Left ventricle myocardium superior (tissue), 1 donor: ENCODE results near the gene CAPZB. TPM values are rescaled to one million over a fixed set of nuclear protein-coding genes. Genes with fewer than 3 reads are reported as not detected.
"Not testable (repeated sequence)": the region's sequence is repeated elsewhere in the genome, so short reads cannot be mapped to it uniquely, and the experiment has no call there.

Experiments used
- ATAC-seq: fragments of 200-7000 bp; cut with Tn5 transposase; one replicate; pipeline ENCODE4 v1.9.1; 2020; ENCODE audit warnings: mild to moderate bottlenecking, moderate library complexity
- DNase-seq: peaks from one replicate; pipeline ENCODE4 v3.0.0-alpha.2; 2020
- intact Hi-C: fragments of 100-400 bp; cut with micrococcal nuclease; formaldehyde crosslinking; loops from one replicate; pipeline ENCODE4 v1.11.0; 2022
- long read RNA-seq: library from polyadenylated mRNA; unstranded; transcript quantifications from one replicate; pipeline ENCODE4 v2.0.0, GENCODE V29; 2021
- total RNA-seq: library from RNA; stranded (reverse); fragmentation: NEBNext Ultra II Directional; extraction: Animal tissue kit (Norgen Biotek cat#: 25700); gene quantifications from one replicate; pipeline ENCODE4 v1.2.1, GENCODE V29; 2021
- donor health status: DM: no; HTN: yes; CAD: no; lungs with severe emphysema.

CAPZB gene
- 252 TPM for total RNA-seq
- long read RNA-seq, transcript CAPZB-201 (9 exons, 858 nt): minor isoform, 40 of 216 reads
- long read RNA-seq, transcript CAPZB-203 (10 exons, 1,686 nt): major isoform, 149 of 216 reads
- long read RNA-seq, partial matches to known transcripts: 13 of 216 reads
- long read RNA-seq, other reads (novel, unspliced or antisense): 14 of 216 reads

DNA sequence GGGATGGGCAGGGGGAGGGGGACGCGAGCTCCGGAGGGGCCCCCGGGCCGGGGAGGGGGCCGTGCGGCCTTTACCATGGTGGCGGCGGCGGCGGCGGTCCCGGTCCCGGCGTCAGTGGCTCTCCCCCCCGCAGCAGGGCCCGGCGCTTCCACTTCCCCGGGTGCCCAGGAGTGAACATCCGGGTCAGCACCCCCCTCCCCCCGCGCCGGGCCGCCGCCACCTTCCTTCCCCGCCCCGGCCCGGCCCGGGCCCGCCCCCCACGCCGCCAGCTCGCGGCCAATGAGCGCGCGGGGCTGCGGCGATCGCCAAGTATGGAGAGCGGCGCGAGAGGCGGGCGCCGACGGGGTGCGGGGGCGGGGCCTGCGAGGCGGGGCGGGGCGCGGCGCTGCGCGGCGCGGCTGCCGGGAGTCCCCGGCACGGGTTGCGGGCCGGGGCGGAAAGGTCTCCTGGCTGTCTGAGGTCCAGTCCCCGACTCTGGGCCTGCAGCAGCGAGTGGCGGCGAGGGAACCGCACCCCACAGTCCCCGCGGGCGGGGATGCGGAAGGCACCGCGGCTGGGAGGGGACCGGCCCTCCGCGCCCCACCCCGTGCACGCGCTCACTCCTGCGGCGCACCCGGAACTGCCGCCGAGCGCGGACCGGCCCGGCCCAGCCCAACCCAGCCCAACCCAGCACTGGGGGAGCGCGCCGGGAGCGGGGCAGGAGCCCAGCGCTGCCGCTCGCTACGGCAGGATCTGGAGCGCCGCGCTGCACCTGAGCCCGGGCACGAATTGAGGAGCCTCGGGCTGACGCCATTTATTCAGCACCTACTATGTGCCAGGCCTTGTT, at the start of gene CAPZB:
CAPZB (minus strand) TSS at position 178 of the 826 bp plus-strand sequence; CDS start at position 77, 101 bp downstream.
- intact Hi-C loops: loop anchor here (10.0 kb wide), 1 partner anchor 51 kb away; no protein-coding TSS in a partner anchor
- ATAC-seq (peak; percentile 90), DNase-seq (peak; percentile 98)

DNA sequence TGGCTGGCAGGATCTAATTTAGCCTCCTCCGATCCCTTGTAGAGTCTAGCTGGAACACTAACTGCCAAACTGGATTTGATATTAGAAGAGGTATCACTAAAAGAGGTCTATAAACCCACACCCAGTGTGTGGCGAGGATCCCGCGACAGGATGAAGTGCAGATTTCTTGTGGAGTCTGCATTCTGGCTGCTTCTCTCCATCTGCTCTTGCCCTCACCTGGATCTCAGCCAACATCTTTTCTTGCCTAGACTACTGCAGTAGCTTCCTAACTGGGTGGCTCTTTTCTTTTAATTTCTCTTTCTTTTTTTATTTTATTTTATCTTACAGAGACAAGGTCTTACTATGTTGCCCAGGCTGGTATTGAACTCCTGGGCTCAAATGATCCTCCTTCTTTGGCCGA, 48.9 kb upstream of the CAPZB start:
- intact Hi-C loops: no loop called here
- no peak for ATAC-seq
- no peak for DNase-seq

DNA sequence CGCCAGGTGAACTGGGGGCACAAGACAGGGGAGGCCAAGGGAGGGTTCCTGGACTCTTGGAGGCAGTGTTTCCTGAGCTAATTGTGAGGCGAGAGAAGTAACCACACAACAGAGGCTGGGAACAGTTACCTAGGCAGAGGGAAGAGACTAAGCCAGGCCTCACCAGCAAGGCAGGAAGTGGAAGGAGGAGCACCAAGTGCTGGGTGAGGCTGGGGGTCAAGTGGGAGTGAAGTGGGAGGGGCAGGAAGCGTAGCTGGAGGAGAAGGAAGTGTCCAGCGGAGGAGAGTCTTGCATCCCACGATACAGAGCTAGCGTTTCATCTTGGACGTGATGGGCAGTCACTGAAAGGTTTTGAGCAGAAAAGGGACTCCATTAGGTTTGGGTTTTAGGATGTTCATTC, 48.3 kb upstream of the CAPZB start:
- DNase-seq: peak; percentile 39

DNA sequence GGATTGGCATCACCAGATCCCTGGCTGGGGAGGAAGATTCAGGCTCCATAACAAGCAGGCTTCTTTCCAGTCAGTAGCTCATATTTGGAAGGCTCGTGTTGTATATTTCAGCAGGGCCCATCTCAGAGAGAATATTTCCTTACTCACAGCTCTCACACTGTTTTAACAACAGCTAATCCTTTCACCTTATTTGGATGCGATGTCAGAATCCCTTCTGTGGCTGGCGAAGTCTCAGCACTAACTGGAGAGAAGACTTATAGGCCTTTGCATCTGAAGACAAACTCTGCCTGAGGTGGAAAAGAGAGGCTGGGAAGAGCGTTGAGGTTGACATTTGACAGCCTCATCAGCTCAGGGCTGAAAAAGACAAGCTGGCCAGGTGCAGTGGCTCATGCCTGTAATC, 47.2 kb upstream of the CAPZB start:
- DNase-seq (no peak), ATAC-seq (no peak)
- intact Hi-C loops: no loop called here

More for the DNA sequence above, 48.3 kb upstream of the CAPZB start:
- intact Hi-C loops: no loop called here
- ATAC-seq: peak; percentile 74

DNA sequence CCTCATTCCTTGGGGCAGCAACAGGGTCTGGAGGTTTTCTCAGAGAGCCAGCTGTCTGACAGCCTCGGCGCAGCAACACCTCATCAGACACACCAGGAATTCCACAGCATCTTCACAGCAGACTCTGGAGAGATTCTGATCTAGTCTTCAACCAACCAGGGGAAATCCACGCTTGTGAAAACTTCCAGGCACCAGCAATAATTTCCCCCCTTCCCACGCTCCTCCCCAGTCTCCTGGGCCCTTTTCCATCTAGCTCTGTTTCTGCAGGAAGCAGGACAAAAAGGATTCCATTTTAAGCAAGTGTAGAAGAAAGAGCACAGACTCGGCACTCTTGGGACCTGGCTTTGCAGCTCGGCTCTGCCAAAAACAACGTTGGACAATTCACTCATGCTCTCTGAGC, 44.3 kb upstream of the CAPZB start:
- ATAC-seq (peak; percentile 80), DNase-seq (no peak)
- intact Hi-C loops: no loop called here

DNA sequence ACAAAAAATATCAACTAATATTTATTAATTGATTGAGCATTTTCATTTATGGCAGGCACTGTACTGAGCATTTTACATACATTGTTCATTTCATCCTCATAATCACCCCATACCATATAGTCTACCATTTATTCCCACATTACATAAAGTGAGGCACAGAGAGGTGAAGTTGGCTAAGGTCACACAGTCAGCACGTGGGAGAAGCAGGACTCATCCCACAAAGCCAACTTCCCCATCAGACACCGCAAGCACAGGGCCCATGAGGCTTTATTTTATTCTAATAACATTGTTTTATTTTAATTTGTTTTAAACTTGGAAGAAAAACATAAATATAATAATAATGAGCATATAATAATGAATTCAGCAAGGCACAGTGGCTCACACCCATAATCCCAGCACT, 43.1 kb upstream of the CAPZB start:
- no peak for ATAC-seq
- no peak for DNase-seq
- intact Hi-C loops: no loop called here

DNA sequence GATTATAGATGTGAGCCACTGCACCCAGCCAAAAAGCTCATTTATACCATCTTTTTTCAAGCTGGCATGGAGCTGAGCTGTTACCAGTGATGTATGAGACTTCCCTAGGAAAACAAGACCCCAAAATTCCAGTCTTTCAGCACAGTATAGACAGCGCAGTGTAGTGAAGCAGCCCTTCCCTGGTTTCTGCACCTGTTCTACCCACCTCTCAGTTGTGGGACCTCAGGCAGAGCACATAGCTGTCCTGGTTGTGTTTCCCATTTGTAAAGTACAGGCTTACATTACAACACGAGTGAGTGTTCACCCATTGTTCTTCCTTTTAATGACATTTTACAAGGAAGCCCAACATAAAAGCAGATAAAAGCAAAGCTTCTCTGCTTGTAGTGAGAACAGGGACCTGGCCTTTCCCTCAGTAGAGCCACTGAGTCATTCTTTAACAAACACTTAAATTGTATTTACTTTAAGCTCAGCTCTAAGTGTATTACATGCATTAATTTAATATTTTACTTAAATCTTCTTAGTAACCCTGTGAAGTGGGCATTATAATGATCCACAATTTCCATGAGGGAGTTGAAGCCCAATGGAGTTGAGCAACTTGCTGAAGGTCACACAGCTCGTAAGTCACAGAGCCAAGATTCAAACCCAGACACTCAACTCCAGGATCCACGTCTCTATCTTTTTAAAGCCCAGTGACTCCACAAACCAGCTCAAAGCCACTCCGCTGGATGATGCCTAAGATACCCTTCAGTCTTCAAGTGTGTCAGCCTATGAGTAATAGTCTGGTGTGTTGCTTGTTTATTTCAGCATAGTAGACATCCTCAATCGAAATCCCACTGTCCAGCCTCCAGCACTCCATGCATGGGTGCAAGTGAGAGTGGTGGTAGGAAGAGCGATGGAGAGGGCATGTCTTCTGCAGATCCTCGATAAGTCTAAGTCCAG, 40.5 kb upstream of the CAPZB start:
- intact Hi-C loops: no loop called here
- DNase-seq (no peak), ATAC-seq (no peak)

DNA sequence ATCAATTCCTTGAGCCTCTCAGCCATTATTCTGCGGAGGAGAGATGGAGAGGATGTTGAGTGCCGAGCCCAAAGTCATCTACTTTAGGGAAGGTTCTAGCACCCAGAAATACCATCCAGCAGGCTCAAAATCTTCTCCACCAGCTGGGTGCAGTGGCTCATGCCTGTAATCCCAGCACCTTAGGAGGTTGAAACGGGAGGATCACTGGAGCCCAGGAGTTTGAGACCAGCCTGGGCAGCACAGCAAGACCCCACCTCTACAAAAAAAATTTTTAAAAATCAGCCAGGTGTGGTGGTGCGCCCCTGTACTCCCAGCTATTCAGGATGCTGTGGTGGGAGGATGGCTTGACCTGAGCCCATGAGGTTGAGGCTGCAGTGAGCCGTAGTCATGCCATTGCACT, 39.5 kb upstream of the CAPZB start:
- ATAC-seq (no peak), DNase-seq (no peak)
- intact Hi-C loops: no loop called here

DNA sequence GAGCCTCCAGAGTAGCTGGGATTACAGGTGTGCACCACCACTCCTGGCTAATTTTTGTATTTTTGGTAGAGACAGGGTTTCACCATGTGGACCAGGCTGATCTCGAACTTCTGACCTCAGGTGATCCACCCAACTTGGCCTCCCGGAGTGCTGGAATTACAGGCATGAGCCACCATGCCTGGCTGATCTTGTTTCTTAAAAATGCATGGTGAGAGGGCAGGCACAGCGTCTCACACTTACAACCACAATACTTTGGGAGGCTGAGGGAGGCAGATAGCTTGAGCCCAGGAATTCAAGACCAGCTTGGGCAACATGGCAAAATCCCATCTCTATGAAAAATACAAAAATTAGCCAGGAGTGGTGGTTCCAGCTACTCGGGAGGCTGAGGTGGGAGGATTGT, 37.2 kb upstream of the CAPZB start:
- DNase-seq, intact Hi-C loops, ATAC-seq: not testable (repeated sequence)

DNA sequence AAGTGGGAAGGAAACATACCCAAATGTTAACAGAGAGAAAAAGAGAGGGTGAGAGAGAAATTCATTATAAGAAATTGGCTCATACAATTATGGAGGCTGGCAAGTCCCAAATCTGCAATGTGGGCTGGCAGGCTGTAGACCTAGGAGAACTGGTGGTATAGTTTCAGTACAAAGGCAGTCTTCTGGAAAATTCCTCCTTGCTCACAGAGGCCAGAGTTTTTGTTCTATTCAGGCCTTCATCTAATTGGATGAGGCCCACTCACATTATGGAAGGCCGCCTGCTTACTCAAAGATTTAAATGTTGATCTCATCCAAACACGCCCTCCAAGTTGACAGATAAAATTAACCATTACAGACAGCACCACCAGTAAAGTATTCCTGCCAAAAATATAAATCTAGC, 36.1 kb upstream of the CAPZB start:
- ATAC-seq: no peak
- DNase-seq: no peak
- intact Hi-C loops: no loop called here

DNA sequence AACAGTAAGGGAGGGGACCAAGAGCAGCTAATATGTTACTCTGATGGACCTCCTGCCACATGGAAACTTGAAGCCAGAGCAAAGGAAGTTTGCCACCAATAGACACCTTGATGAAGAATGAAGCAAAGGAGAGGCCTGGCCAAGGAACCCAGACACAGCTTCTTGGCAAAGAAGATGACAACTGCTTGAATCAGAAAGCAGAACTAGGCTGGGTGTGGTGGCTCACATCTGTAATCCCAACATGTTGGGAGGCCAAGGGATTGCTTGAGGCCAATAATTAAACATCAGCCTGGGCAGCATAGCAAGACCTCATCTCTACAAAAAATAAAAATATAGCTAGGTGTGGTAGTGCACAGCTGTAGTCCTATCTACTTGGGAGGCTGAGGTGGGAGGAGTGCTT, 31.7 kb upstream of the CAPZB start:
- DNase-seq (no peak), ATAC-seq (no peak)
- intact Hi-C loops: no loop called here

DNA sequence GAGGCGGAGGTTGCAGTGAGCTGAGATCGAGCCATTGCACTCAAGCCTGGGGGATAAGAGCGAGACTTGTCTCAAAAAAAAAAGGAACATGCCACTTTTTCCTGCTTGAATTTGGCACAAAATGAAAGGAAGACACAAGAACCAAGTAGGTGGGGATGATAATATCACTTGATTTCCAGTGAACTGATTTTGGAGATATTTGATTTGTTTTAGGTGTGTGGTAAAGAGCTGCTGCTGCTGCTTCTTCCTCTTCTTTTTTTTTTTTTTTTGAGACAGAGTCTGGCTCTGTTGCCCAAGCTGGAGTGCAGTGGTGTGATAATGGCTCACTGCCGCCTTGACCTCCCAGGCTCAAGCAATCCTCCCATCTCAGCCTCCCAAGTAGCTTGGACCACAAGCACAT, 29.9 kb upstream of the CAPZB start:
- intact Hi-C loops: no loop called here
- DNase-seq (no peak), ATAC-seq (no peak)

DNA sequence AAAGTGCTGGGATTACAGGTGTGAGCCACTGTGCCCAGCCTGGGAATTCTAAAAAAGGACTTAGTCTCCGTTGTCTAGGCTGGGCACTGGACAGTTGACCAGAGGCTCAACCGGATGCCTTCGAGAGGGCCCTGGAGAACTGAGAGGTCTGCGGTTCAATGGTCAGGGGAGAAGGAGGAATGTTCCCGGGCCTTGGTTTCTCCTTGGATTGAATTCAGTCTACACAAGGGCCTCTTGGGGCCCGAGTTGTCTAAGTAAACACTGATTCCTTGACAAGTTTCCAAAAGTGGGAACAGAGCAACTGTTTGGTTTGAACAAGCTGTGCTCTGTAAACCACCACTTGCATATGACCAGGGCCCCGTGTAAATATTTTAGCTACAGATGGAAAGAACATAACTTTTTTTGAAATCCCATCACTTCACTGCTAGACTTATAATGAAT, 29.1 kb upstream of the CAPZB start:
- DNase-seq: peak; percentile 58
- intact Hi-C loops: no loop called here
- ATAC-seq: peak; percentile 96

DNA sequence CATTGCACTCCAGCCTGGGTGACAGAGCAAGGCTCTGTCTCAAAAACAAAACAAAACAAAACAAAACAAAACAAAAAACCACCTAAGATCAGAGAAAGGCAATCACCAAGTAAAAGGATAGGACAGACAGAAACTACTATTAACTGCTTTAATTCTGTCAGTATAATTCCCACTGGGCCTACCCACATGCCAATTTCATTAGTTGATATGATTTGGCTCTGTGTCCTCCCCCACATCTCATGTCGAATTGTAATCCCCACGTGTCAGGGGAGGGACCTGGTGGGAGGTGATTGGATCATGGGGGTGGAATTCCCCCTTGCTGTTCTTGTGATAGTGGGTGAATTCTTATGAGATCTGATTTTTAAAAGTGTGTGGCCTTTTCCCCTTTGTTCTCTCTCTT, 27.2 kb upstream of the CAPZB start:
- intact Hi-C loops: no loop called here
- ATAC-seq: no peak
- no peak for DNase-seq

DNA sequence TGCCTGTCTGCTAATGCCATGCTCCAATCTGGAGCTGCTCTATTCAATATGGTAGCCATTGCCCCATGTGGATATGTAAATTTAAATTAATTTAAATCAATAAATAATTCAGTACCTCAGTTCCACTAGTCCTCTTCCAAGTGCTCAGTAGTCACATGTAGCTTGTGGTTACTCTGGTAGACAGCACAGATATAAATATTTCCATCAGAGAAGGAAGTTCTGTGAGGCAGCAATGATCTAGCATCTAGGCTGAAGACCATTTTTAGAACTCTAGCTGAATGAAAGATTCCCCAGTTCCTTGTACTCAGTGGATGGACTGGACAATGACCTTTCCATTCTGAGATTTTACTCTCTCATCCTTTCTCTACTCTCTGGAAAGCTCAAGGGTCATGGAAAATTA, 25.8 kb upstream of the CAPZB start:
- DNase-seq (no peak), ATAC-seq (no peak)
- intact Hi-C loops: no loop called here

DNA sequence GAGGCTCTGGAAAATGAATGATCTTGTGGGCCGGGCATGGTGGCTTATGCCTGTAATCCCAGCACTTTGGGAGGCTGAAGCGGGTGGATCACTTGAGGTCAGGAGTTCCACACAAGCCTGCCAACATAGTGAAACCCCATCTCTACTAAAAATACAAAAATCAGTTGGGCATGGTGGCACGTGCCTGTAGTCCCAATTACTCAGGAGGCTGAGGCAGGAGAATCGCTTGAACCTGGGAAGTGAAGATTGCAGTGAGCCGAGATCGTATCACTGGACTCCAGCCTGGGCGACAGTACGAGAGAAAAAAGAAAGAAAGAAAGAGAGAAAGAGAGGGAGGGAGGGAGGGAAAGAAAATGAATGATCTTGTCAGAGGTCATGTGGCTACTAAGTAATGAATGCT, 24.3 kb upstream of the CAPZB start:
- ATAC-seq, intact Hi-C loops, DNase-seq: not testable (repeated sequence)

DNA sequence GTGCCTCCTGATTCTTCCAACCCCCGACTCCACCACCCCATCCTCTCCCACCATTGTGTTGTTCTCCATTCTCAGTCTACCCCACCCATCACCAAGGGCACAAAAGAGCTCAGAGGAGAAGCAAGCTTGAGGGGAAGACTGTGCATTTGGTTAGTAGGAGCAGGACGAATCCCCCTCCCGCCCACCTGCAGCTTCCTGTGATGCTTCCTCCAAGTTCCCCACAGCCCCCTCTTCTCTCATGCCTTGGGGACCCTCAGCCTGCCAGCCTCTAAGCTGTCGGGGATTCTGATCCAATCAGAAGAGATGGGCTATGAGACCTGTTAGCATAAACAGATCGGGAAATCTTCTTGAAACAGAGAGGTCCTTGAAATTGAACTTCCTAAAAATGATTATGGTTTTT, 22.2 kb upstream of the CAPZB start:
- ATAC-seq (no peak), DNase-seq (no peak)
- intact Hi-C loops: no loop called here

DNA sequence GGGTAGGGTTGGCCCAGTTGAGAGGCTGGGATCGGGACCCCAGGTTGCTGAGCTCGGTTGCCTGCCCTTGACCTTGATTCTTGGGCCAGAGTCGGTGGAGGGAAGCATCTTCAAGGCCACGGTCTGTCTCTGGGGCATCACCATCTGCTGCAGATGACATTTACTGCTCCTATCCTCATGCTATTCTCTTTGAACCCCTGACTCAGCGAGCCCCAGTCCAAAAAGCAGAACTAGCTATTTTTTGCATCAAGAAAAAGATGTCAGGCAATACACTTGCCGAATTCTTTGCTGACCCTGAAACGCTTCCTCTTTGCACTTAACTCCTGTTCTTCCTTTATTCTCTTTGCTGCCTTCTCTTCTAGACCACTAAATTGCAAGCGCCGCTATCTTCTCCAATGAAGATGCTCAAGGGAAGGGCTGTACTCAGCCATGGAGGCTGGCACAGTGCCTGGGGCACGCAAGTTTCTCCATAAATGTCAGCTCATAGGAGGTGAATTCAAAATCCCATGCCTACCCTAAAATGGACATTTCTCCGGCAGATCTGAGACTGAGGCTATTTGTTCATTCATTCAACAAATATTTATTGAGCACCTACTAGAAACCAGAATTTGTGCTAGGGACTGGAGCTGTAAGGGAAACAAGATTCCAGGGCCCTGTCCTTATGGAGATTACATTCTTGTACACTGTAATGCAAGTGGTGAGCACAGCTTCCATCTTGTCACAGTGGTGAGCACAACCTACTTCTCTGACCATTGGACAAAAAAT, 20.5 kb upstream of the CAPZB start:
- intact Hi-C loops: no loop called here
- DNase-seq (peak; percentile 64), ATAC-seq (peak; percentile 50)
